ENCODE results near the gene C3. TPM values are rescaled to one million over a fixed set of nuclear protein-coding genes. Genes with fewer than 3 reads are reported as not detected.

C3 gene
- 100 to 1,000 TPM in 3 of 4 donors, 10 to 100 TPM in 1; 50.1 to 351 (median 194) TPM for total RNA-seq

- no peaks in the 10 kb centered on the region for H3K9me3 ChIP-seq
- H3K4me1 ChIP-seq: peaks cover 0 to 15% (median 0%) of the 10 kb centered on the region in 4 donors
These were observed at the start of gene C3 for GRCh38 chr19:6720369-6721137. TSS of gene C3 (minus strand) at chr19:6720650. CDS start at chr19:6720589, 61 bp downstream.

DNA sequence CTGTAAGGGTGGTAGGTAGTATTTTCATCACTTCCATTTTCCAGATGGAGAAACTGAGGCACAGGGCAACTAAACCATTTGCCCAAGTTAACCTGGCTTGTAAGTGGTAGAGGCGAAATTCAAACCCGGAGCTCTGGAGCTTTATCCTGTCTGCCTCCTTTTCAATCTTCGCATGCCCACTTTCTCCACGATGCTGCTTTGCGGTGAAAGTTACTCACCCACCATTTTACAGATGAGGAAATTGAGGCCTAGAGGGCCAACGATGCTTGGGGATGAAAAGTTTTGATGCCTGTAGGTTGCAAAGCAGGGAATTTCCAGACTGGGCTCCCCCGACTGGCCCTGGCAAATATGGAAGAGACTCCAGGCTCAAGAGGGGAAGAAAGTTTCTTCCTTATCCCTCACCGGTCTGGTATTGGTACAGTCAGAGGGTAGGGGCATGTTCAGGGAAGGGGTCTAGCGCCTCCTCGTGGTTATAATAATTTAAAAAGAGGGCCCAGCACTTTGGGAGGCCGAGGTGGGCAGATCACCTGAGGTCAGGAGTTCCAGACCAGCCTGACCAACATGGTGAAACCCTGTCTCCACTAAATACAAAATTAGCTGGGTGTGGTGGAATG is 48.7 kb upstream of the C3 start:
- in situ Hi-C loops (cut with MboI; ENCODE audit: low pct_ligation_motif_present in 1 of 4, low pct_unique_long_range_greater_than_20kb in 1 of 4, low sequenced_read_pairs in 3 of 4): no loop called here
- DNase-seq: no peak

More at GRCh38 chr19:6720369-6721137, at the start of gene C3:
- in situ Hi-C loops (cut with MboI; ENCODE audit: low pct_ligation_motif_present in 1 of 4, low pct_unique_long_range_greater_than_20kb in 1 of 4, low sequenced_read_pairs in 3 of 4) (loop anchor here in 1 of 4 donors (25.0 kb wide), 1 partner anchor 142 kb away; no protein-coding TSS in a partner anchor), intact Hi-C loops (cut with DNase I; ENCODE audit: low total_unique reads) (no loop called here)
- H3K27ac ChIP-seq: peak within 1 kb of the TSS in 2 of 4 donors; percentile 41 to 62
- DNase-seq: no peak
- no peaks in the 10 kb centered on the region for H3K36me3 ChIP-seq
- WGBS, 2 donors (ENCODE audit: low coverage in 1 of 2): 78% methylated on average over 4 of the region's 4 CpGs; no CpG with 5 or more reads in 1 of the 2 donors
- H3K27me3 ChIP-seq: no peaks in the 10 kb centered on the region
- TF ChIP-seq EP300 (IDR thresholded peaks at IDR 0.05; ENCODE audit: low read depth) (no peak), POLR2A (IDR thresholded peaks at IDR 0.05) (peak; percentile 20), POLR2AphosphoS5 (IDR thresholded peaks at IDR 0.05) (peak in 1 of 3 donors; percentile 16)
- H3K4me3 ChIP-seq: no peak within 1 kb of the TSS

DNA sequence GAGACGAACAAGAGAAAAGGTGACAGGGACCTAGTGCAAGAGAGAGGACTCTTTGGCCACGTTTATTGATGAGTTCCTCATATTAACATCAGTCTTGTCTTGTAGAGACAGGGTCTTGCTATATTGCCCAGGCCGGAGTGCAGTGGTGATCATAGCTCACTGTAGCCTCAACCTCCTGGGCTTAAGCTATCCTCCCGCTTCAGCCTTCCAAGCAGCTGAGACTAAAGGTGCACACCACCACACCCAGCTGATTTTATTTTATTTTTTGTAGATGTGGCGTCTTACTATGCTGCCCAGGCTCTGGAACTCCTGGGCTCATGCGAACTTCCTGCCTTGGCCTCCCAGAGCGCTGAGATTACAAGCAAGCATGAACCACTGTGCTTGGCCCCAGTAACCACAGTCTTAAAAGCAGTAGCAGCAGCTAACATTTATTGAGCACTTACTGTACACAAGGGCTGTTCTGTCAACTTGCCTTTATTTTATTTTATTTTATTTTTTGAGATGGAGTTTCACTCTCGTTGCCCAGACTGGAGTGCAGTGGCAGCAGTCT is 47.9 kb upstream of the C3 start:
- in situ Hi-C loops (cut with MboI; ENCODE audit: low pct_ligation_motif_present in 1 of 4, low pct_unique_long_range_greater_than_20kb in 1 of 4, low sequenced_read_pairs in 3 of 4): no loop called here

More for the DNA sequence above, 48.7 kb upstream of the C3 start:
- Histone ChIP-seq H3K27ac (no peak overlapping the region), H3K4me3 (no peak overlapping the region), H3K4me1 (peaks cover 0 to 24% (median 7%) of the 10 kb centered on the region in 4 donors), H3K36me3 (no peaks in the 10 kb centered on the region), H3K9me3 (no peaks in the 10 kb centered on the region), H3K27me3 (peaks cover 11% of the 10 kb centered on the region)
- intact Hi-C loops (cut with DNase I; ENCODE audit: low total_unique reads): no loop called here
- TF ChIP-seq POLR2A (IDR thresholded peaks at IDR 0.05): no peak
- TF ChIP-seq, protein P1, sequence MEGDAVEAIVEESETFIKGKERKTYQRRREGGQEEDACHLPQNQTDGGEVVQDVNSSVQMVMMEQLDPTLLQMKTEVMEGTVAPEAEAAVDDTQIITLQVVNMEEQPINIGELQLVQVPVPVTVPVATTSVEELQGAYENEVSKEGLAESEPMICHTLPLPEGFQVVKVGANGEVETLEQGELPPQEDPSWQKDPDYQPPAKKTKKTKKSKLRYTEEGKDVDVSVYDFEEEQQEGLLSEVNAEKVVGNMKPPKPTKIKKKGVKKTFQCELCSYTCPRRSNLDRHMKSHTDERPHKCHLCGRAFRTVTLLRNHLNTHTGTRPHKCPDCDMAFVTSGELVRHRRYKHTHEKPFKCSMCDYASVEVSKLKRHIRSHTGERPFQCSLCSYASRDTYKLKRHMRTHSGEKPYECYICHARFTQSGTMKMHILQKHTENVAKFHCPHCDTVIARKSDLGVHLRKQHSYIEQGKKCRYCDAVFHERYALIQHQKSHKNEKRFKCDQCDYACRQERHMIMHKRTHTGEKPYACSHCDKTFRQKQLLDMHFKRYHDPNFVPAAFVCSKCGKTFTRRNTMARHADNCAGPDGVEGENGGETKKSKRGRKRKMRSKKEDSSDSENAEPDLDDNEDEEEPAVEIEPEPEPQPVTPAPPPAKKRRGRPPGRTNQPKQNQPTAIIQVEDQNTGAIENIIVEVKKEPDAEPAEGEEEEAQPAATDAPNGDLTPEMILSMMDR (IDR thresholded peaks at IDR 0.05): peak; percentile 31 to 48 (median 39)
- WGBS, 2 donors (ENCODE audit: low coverage in 1 of 2): 63 to 84% methylated on average over 6 to 11 of the region's 11 CpGs

GRCh38 chr19:6767357-6768235 is 47.1 kb upstream of the C3 start, which contains the start of gene SH2D3A:
TSS of gene SH2D3A (minus strand) at chr19:6767435. CDS start at chr19:6763748, 3,687 bp downstream.
- in situ Hi-C loops (cut with MboI; ENCODE audit: low pct_ligation_motif_present in 1 of 4, low pct_unique_long_range_greater_than_20kb in 1 of 4, low sequenced_read_pairs in 3 of 4): no loop called here
- peak in 2 of 3 donors; percentile 81 to 82 for TF ChIP-seq POLR2AphosphoS5 (IDR thresholded peaks at IDR 0.05)
- peak; percentile 95 for TF ChIP-seq POLR2A (IDR thresholded peaks at IDR 0.05)
- no peak for TF ChIP-seq EP300 (IDR thresholded peaks at IDR 0.05; ENCODE audit: low read depth)
- 1 to 3% methylated on average over 8 to 34 of the region's 47 CpGs for WGBS, 2 donors (ENCODE audit: low coverage in 1 of 2)
- no peaks in the 10 kb centered on the region for H3K36me3 ChIP-seq
- no peaks in the 10 kb centered on the region for H3K9me3 ChIP-seq
- intact Hi-C loops (cut with DNase I; ENCODE audit: low total_unique reads): no loop called here
- peaks cover 11% of the 10 kb centered on the region for H3K27me3 ChIP-seq
- H3K4me3 ChIP-seq: peak within 1 kb of the TSS; percentile 25 to 61 (median 36)
- peak within 1 kb of the TSS; percentile 88 to 94 (median 90) for H3K27ac ChIP-seq
- peak; percentile 98 for DNase-seq
- H3K4me1 ChIP-seq: peaks cover 0 to 24% (median 5%) of the 10 kb centered on the region in 4 donors

More for the DNA sequence above, 47.9 kb upstream of the C3 start:
- Histone ChIP-seq H3K9me3 (no peaks in the 10 kb centered on the region), H3K4me3 (peak overlapping the region in 2 of 4 donors; percentile 32 to 61), H3K4me1 (peaks cover 0 to 24% (median 7%) of the 10 kb centered on the region in 4 donors), H3K27ac (peak overlapping the region; percentile 88 to 94 (median 90)), H3K27me3 (peaks cover 11% of the 10 kb centered on the region), H3K36me3 (no peaks in the 10 kb centered on the region)
- no peak for DNase-seq
- 55 to 70% methylated on average over 2 to 8 of the region's 8 CpGs for WGBS, 2 donors (ENCODE audit: low coverage in 1 of 2)
- intact Hi-C loops (cut with DNase I; ENCODE audit: low total_unique reads): no loop called here
- TF ChIP-seq POLR2AphosphoS5 (IDR thresholded peaks at IDR 0.05) (no peak), EP300 (IDR thresholded peaks at IDR 0.05; ENCODE audit: low read depth) (no peak), POLR2A (IDR thresholded peaks at IDR 0.05) (no peak)
- TF ChIP-seq, protein P1 (IDR thresholded peaks at IDR 0.05): no peak

All from transverse colon (tissue), 4 donors.